PC-9 (cell line): ENCODE data around the gene FEZ2. TPM values are rescaled to one million over a fixed set of nuclear protein-coding genes. Genes with fewer than 3 reads are reported as not detected.
A peak's percentile ranks its signal among the peaks of the same experiment; 100 is the strongest.

Source experiments
- BruUV-seq: library from RNA; stranded (reverse); fragments of 400-500 nt; replicated peaks from 2 replicates; lab custom pipeline; 2021; lab: Mats Ljungman, UMichigan
- CTCF ChIA-PET: fragments of 300-600 bp; sonication (Branson Sonifier 250); formaldehyde crosslinking; loops from one replicate; lab custom pipeline; 2022; ENCODE audit warnings: antibody characterized with exemption; lab: Charles Lee
- POLR2A ChIA-PET: fragments of 300-600 bp; sonication (Branson Sonifier 250); formaldehyde crosslinking; loops from one replicate; lab custom pipeline; 2022; ENCODE audit warnings: antibody characterized with exemption; ENCODE audit not compliant: unreplicated experiment; lab: Charles Lee
- DNase-seq, 2 experiments: peaks; one replicate each; pipeline versions ENCODE4 v3.0.0 to v3.0.0-alpha.2; 2015 to 2022; ENCODE audit warnings: mixed read lengths in 1 of 2
- H2AFZ ChIP-seq: fragments of 200-600 bp; sonication (generic); 2 replicates; pipeline ENCODE4 v1.8.1; 2017; ENCODE audit warnings: antibody characterized with exemption
- H3F3A ChIP-seq: fragments of 200-600 bp; sonication (generic); 2 replicates; pipeline ENCODE4 v1.8.1; 2017; ENCODE audit warnings: antibody characterized with exemption, mild to moderate bottlenecking, low read depth; ENCODE audit not compliant: insufficient read depth
- H3K27ac ChIP-seq: fragments of 200-600 bp; sonication (generic); 2 replicates; pipeline ENCODE4 v1.6.1; 2016; ENCODE audit warnings: mixed run types
- H3K27me3 ChIP-seq: fragments of 200-600 bp; sonication (generic); 2 replicates; pipeline ENCODE4 v1.6.1; 2016; ENCODE audit warnings: low read depth, mixed run types; ENCODE audit not compliant: insufficient read depth
- H3K36me3 ChIP-seq: fragments of 200-600 bp; sonication (generic); 2 replicates; pipeline ENCODE4 v1.6.1; 2016; ENCODE audit warnings: low read depth, mixed run types
- H3K4me1 ChIP-seq: fragments of 200-600 bp; sonication (generic); replicated peaks from 2 replicates; pipeline ENCODE4 v1.6.1; 2016; ENCODE audit warnings: mixed run types; ENCODE audit not compliant: insufficient read depth
- H3K4me2 ChIP-seq: fragments of 200-600 bp; sonication (generic); 2 replicates; pipeline ENCODE4 v1.6.1; 2017; ENCODE audit warnings: mixed run types
- H3K4me3 ChIP-seq: fragments of 200-600 bp; sonication (generic); 2 replicates; pipeline ENCODE4 v1.6.1; 2016; ENCODE audit warnings: mixed run types
- H3K79me2 ChIP-seq: fragments of 200-600 bp; sonication (generic); 2 replicates; pipeline ENCODE4 v1.6.1; 2017; ENCODE audit warnings: low read depth, mixed run types
- H3K9me2 ChIP-seq: fragments of 200-600 bp; sonication (generic); 2 replicates; pipeline ENCODE4 v1.8.1; 2017; ENCODE audit warnings: mild to moderate bottlenecking; ENCODE audit not compliant: insufficient read depth
- H3K9me3 ChIP-seq: fragments of 200-600 bp; sonication (generic); 2 replicates; pipeline ENCODE4 v1.8.1; 2016; ENCODE audit warnings: low read depth; ENCODE audit not compliant: insufficient read depth
- H4K20me1 ChIP-seq: fragments of 200-600 bp; sonication (generic); 2 replicates; pipeline ENCODE4 v1.8.1; 2017; ENCODE audit not compliant: insufficient read depth
- EZH2 ChIP-seq: fragments of 200-600 bp; sonication (generic); IDR thresholded peaks from 2 replicates; pipeline ENCODE4 v1.8.0; 2017; ENCODE audit warnings: antibody characterized with exemption, low read depth
- intact Hi-C: fragments of 100-400 bp; cut with micrococcal nuclease; formaldehyde crosslinking; loops from one replicate; pipeline ENCODE4 v1.10.0; 2022; ENCODE audit not compliant: unreplicated experiment
- total RNA-seq: library from RNA; stranded (reverse); gene quantifications from 2 replicates; pipeline ENCODE4 v1.2.3, GENCODE V29; 2021
- TF ChIP-seq, protein P1 (sequence below): fragments of 200-600 bp; sonication (generic); conservative IDR thresholded peaks from 2 replicates; pipeline ENCODE4 v1.6.1; 2017; ENCODE audit warnings: mixed run types, antibody characterized with exemption, mild to moderate bottlenecking, moderate library complexity

The FEZ2 gene
- total RNA-seq, 1 experiment from 2014 or later: 33.9 TPM

GRCh38 chr2:36554531-36554930 lies 43.4 kb downstream of the FEZ2 start:
- no peak overlapping the region for H2AFZ ChIP-seq
- H3K27ac ChIP-seq: no peak overlapping the region
- no peaks in the 10 kb centered on the region for H3K4me1 ChIP-seq
- ChIA-PET CTCF (no interaction called here), POLR2A (no interaction called here)
- H4K20me1 ChIP-seq: no peaks in the 10 kb centered on the region
- H3K9me3 ChIP-seq: no peaks in the 10 kb centered on the region
- no peaks in the 10 kb centered on the region for H3K27me3 ChIP-seq
- H3F3A ChIP-seq: no peaks in the 10 kb centered on the region
- intact Hi-C loops: no loop called here
- H3K4me3 ChIP-seq: no peak overlapping the region
- no TSS peak for BruUV-seq
- no peaks in the 10 kb centered on the region for H3K9me2 ChIP-seq
- DNase-seq: no peak
- no peak overlapping the region for H3K4me2 ChIP-seq
- H3K36me3 ChIP-seq: peaks cover 31% of the 10 kb centered on the region
- no peak for TF ChIP-seq EZH2
- TF ChIP-seq, protein P1, sequence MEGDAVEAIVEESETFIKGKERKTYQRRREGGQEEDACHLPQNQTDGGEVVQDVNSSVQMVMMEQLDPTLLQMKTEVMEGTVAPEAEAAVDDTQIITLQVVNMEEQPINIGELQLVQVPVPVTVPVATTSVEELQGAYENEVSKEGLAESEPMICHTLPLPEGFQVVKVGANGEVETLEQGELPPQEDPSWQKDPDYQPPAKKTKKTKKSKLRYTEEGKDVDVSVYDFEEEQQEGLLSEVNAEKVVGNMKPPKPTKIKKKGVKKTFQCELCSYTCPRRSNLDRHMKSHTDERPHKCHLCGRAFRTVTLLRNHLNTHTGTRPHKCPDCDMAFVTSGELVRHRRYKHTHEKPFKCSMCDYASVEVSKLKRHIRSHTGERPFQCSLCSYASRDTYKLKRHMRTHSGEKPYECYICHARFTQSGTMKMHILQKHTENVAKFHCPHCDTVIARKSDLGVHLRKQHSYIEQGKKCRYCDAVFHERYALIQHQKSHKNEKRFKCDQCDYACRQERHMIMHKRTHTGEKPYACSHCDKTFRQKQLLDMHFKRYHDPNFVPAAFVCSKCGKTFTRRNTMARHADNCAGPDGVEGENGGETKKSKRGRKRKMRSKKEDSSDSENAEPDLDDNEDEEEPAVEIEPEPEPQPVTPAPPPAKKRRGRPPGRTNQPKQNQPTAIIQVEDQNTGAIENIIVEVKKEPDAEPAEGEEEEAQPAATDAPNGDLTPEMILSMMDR: no peak
- peaks cover 5% of the 10 kb centered on the region; the same call in 1 of the 2 replicates for H3K79me2 ChIP-seq

GRCh38 chr2:36553683-36554082 lies 44.3 kb downstream of the FEZ2 start:
- Histone ChIP-seq H4K20me1 (no peaks in the 10 kb centered on the region), H3K4me3 (no peak overlapping the region), H3K4me1 (no peaks in the 10 kb centered on the region), H3K36me3 (peaks cover 23% of the 10 kb centered on the region), H3K9me3 (no peaks in the 10 kb centered on the region), H3F3A (no peaks in the 10 kb centered on the region), H2AFZ (no peak overlapping the region), H3K27ac (no peak overlapping the region), H3K27me3 (no peaks in the 10 kb centered on the region), H3K9me2 (no peaks in the 10 kb centered on the region), H3K4me2 (no peak overlapping the region), H3K79me2 (no peaks in the 10 kb centered on the region)
- no peak for DNase-seq
- no peak for TF ChIP-seq EZH2
- TF ChIP-seq, protein P1: no peak
- ChIA-PET CTCF (no interaction called here), POLR2A (no interaction called here)
- BruUV-seq: TSS peak; percentile 13
- intact Hi-C loops: no loop called here

- CTCF ChIA-PET: no interaction called here
- no TSS peak for BruUV-seq
- H3K79me2 ChIP-seq: no peaks in the 10 kb centered on the region
These were observed 48.0 kb downstream of the FEZ2 start for GRCh38 chr2:36550006-36550405.

More at GRCh38 chr2:36550006-36550405, 48.0 kb downstream of the FEZ2 start:
- DNase-seq: no peak
- POLR2A ChIA-PET: interaction anchor here (0.6 kb wide), 1 partner anchor 13 kb away, joined by 20 read pairs; no protein-coding TSS in a partner anchor
- intact Hi-C loops: no loop called here
- no peak overlapping the region for H2AFZ ChIP-seq
- no peaks in the 10 kb centered on the region for H4K20me1 ChIP-seq
- no peak for TF ChIP-seq EZH2
- TF ChIP-seq, protein P1: no peak
- H3K27ac ChIP-seq: no peak overlapping the region
- H3F3A ChIP-seq: peaks cover 3% of the 10 kb centered on the region; the same call in 1 of the 2 replicates
- no peak overlapping the region for H3K4me2 ChIP-seq
- no peaks in the 10 kb centered on the region for H3K9me3 ChIP-seq
- H3K9me2 ChIP-seq: no peaks in the 10 kb centered on the region
- H3K4me1 ChIP-seq: no peaks in the 10 kb centered on the region
- no peaks in the 10 kb centered on the region for H3K27me3 ChIP-seq
- H3K36me3 ChIP-seq: peaks cover 41% of the 10 kb centered on the region
- H3K4me3 ChIP-seq: no peak overlapping the region
